K562 (cell line): ENCODE measurements around the gene GAB2. TPM values are rescaled to one million over a fixed set of nuclear protein-coding genes. Genes with fewer than 3 reads are reported as not detected.

ENCODE experiments used
- BCL6 ChIP-seq: fragments of 250-450 bp; sonication (Bioruptor Pico); IDR thresholded peaks from 2 replicates; pipeline ENCODE4 v1.4.0; 2020
- EP400 ChIP-seq: fragments of 450-650 bp; IDR thresholded peaks from 2 replicates; pipeline ENCODE4 v1.6.1; 2017; ENCODE audit warnings: antibody characterized with exemption, mild to moderate bottlenecking, moderate library complexity
- FOS ChIP-seq: IDR thresholded peaks from 3 replicates; pipeline ENCODE4 v1.6.1; 2011; ENCODE audit not compliant: insufficient read length; ENCODE audit errors: extremely low read depth
- FOXM1 ChIP-seq, 2 experiments: fragments of 450-650 bp in 1 of 2; sonication (generic) in 1 of 2; formaldehyde crosslinking in 1 of 2; IDR thresholded peaks; 2 replicates each; pipeline versions ENCODE4 v1.6.1 to v1.9.0; 2017 to 2022; ENCODE audit warnings: low read depth in 2 of 2, mild to moderate bottlenecking in 2 of 2, missing genetic modification reagents in 1 of 2, moderate library complexity in 1 of 2
- HCFC1 ChIP-seq: IDR thresholded peaks from 2 replicates; pipeline ENCODE4 v1.6.1; 2012; ENCODE audit warnings: low read depth, low read length, improper control_type of control experiment
- NBN ChIP-seq: fragments of 450-650 bp; IDR thresholded peaks from 2 replicates; pipeline ENCODE4 v1.6.1; 2016; ENCODE audit warnings: low read depth, mild to moderate bottlenecking
- RUNX1 ChIP-seq: sonication (generic); IDR thresholded peaks from 2 replicates; pipeline ENCODE4 v1.6.1; 2016; ENCODE audit warnings: antibody characterized with exemption, low read depth
- SMAD1 ChIP-seq: fragments of 150-350 bp; IDR thresholded peaks from 2 replicates; pipeline ENCODE4 v1.6.1; 2014; ENCODE audit warnings: low read length, low read depth; ENCODE audit not compliant: partially characterized antibody
- SMARCA4 ChIP-seq: fragments of 450-650 bp; IDR thresholded peaks from 2 replicates; pipeline ENCODE4 v1.6.1; 2016
- TAF9B ChIP-seq: fragments of 450-650 bp; IDR thresholded peaks from 2 replicates; pipeline ENCODE4 v1.6.1; 2018; ENCODE audit warnings: mild to moderate bottlenecking; ENCODE audit not compliant: partially characterized antibody
- ZNF197 ChIP-seq: fragments of 200-800 bp; sonication (Bioruptor generic); IDR thresholded peaks from 2 replicates; pipeline ENCODE4 v1.6.1; 2016; ENCODE audit warnings: low read depth, missing genetic modification characterization, missing compliant biosample characterization
- ZNF347 ChIP-seq: fragments of 450-650 bp; formaldehyde crosslinking; IDR thresholded peaks from 2 replicates; pipeline ENCODE4 v1.4.0; 2020; ENCODE audit warnings: low read depth, mild to moderate bottlenecking, moderate library complexity
- ZNF696 ChIP-seq: fragments of 250-450 bp; sonication (Bioruptor Pico); conservative IDR thresholded peaks from 2 replicates; pipeline ENCODE4 v1.4.0; 2020; ENCODE audit warnings: mild to moderate bottlenecking, moderate library complexity
- ZNF707 ChIP-seq: fragments of 250-450 bp; sonication (Bioruptor Pico); conservative IDR thresholded peaks from 2 replicates; pipeline ENCODE4 v1.8.0; 2022; ENCODE audit warnings: inconsistent platforms, mild to moderate bottlenecking, moderate library complexity
- polyA plus RNA-seq, 8 experiments: library from polyadenylated mRNA; depleted of rRNA in 4 of 8; stranded (reverse) in 5 of 8; unstranded in 3 of 8; fragments of >200 nt; fragmentation: Nextera tagmentation in 2 of 8; fragmentation: Illumina TruSeq in 1 of 8; extraction: Ambion mirVana in 2 of 8; extraction: Trizol in 1 of 8; gene quantifications; 2 replicates each; pipeline versions ENCODE4 v1.2.1 to v1.2.3, GENCODE V29; 2011 to 2014; ENCODE audit warnings: inconsistent platforms in 1 of 8, missing spikeins in 1 of 8
- total RNA-seq, 7 experiments: library from RNA; depleted of rRNA in 6 of 7; stranded (reverse); fragments of >200 nt in 6 of 7; fragmentation: Illumina TruSeq in 2 of 7; extraction: Trizol in 2 of 7; gene quantifications; 2 replicates each; pipeline versions ENCODE4 v1.2.1 to v1.2.3, GENCODE V29; 2011 to 2021; ENCODE audit warnings: low replicate concordance in 1 of 7
- TF ChIP-seq, protein P1 (sequence below): fragments of 250-450 bp; sonication (Bioruptor Pico); IDR thresholded peaks from 2 replicates; pipeline ENCODE4 v1.4.0; 2020; ENCODE audit warnings: borderline replicate concordance
- TF ChIP-seq, protein P2 (sequence below): fragments of 450-650 bp; formaldehyde crosslinking; IDR thresholded peaks from 2 replicates; pipeline ENCODE4 v1.4.0; 2022; ENCODE audit warnings: missing genetic modification characterization
- TF ChIP-seq, protein P3 (sequence below): fragments of 250-450 bp; sonication (Bioruptor Pico); IDR thresholded peaks from 2 replicates; pipeline ENCODE4 v1.5.0; 2022; ENCODE audit warnings: mild to moderate bottlenecking
- TF ChIP-seq, protein P4 (sequence below): fragments of 250-450 bp; sonication (Bioruptor Pico); IDR thresholded peaks from 2 replicates; pipeline ENCODE4 v1.5.1; 2021; ENCODE audit warnings: mild to moderate bottlenecking
- TF ChIP-seq, protein P5 (sequence below): conservative IDR thresholded peaks from 2 replicates; pipeline ENCODE4 v1.6.1; 2011; ENCODE audit warnings: low read depth, mild to moderate bottlenecking, low read length; ENCODE audit not compliant: control insufficient read depth

The GAB2 gene
- total and polyA plus RNA-seq, 9 of the 15 experiments (the other 6 are each of a cell fraction or from before 2014, with no cell fraction given): 2.3 to 35.2 (median 16.1) TPM

DNA sequence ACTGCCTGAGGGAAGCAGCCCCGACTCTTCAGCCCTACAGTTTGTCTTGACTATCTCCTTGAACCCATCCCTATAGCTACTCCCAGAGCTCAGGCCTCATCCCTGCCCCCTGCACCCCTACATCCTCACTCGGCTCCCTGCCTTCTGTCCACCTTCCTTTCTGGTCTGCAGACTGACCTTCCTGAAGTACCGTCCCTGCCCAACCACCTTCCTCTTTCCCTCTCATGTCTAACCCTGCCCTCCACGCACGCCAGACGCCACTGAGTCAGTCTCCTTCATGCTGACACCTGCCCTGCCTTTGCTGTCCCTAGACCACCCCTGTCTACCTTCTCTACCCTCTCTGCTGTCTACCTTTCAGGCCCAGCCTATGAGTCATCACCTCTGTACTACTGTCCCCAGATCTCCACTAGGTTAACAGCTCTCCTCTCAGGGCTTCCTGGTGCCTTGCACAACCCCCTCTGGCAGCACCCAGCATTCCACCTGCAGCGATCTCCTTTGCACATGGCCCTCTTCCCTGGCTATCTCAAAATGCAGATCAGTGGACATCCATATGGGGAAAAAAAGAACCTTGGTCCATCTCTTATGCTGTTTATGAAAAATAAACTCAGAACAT lies 238.1 kb downstream of the GAB2 start (continued):
- TF ChIP-seq, protein P1, sequence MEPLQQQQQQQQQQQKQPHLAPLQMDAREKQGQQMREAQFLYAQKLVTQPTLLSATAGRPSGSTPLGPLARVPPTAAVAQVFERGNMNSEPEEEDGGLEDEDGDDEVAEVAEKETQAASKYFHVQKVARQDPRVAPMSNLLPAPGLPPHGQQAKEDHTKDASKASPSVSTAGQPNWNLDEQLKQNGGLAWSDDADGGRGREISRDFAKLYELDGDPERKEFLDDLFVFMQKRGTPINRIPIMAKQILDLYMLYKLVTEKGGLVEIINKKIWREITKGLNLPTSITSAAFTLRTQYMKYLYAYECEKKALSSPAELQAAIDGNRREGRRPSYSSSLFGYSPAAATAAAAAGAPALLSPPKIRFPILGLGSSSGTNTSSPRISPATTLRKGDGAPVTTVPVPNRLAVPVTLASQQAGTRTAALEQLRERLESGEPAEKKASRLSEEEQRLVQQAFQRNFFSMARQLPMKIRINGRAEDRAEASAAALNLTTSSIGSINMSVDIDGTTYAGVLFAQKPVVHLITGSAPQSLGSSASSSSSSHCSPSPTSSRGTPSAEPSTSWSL (CRISPR knock-in tag): no peak
- TF ChIP-seq FOS: no peak
- no peak for TF ChIP-seq ZNF197 (CRISPR knock-in tag)
- TF ChIP-seq FOXM1 (IDR thresholded peaks at IDR 0.05; ENCODE audit: low read depth): no peak
- TF ChIP-seq FOXM1 (CRISPR knock-in tag; IDR thresholded peaks at IDR 0.05; ENCODE audit: low read depth): no peak
- no peak for TF ChIP-seq HCFC1
- no peak for TF ChIP-seq ZNF707 (CRISPR knock-in tag)
- TF ChIP-seq BCL6: no peak
- 0 out of 2 replicates have a peak, but pooled peaks have one; percentile 27 for TF ChIP-seq SMARCA4
- TF ChIP-seq, protein P2, sequence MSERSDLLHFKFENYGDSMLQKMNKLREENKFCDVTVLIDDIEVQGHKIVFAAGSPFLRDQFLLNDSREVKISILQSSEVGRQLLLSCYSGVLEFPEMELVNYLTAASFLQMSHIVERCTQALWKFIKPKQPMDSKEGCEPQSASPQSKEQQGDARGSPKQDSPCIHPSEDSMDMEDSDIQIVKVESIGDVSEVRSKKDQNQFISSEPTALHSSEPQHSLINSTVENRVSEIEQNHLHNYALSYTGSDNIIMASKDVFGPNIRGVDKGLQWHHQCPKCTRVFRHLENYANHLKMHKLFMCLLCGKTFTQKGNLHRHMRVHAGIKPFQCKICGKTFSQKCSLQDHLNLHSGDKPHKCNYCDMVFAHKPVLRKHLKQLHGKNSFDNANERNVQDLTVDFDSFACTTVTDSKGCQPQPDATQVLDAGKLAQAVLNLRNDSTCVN (CRISPR knock-in tag): 0 out of 2 replicates have a peak, but pooled peaks have one; percentile 17
- TF ChIP-seq, protein P3, sequence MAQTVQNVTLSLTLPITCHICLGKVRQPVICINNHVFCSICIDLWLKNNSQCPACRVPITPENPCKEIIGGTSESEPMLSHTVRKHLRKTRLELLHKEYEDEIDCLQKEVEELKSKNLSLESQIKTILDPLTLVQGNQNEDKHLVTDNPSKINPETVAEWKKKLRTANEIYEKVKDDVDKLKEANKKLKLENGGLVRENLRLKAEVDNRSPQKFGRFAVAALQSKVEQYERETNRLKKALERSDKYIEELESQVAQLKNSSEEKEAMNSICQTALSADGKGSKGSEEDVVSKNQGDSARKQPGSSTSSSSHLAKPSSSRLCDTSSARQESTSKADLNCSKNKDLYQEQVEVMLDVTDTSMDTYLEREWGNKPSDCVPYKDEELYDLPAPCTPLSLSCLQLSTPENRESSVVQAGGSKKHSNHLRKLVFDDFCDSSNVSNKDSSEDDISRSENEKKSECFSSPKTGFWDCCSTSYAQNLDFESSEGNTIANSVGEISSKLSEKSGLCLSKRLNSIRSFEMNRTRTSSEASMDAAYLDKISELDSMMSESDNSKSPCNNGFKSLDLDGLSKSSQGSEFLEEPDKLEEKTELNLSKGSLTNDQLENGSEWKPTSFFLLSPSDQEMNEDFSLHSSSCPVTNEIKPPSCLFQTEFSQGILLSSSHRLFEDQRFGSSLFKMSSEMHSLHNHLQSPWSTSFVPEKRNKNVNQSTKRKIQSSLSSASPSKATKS (CRISPR knock-in tag): no peak
- no peak for TF ChIP-seq ZNF347 (CRISPR knock-in tag)
- TF ChIP-seq ZNF696 (CRISPR knock-in tag): no peak
- no peak for TF ChIP-seq TAF9B
- TF ChIP-seq SMAD1: no peak
- no peak for TF ChIP-seq NBN
- no peak for TF ChIP-seq EP400
- no peak for TF ChIP-seq RUNX1
- TF ChIP-seq, protein P4, sequence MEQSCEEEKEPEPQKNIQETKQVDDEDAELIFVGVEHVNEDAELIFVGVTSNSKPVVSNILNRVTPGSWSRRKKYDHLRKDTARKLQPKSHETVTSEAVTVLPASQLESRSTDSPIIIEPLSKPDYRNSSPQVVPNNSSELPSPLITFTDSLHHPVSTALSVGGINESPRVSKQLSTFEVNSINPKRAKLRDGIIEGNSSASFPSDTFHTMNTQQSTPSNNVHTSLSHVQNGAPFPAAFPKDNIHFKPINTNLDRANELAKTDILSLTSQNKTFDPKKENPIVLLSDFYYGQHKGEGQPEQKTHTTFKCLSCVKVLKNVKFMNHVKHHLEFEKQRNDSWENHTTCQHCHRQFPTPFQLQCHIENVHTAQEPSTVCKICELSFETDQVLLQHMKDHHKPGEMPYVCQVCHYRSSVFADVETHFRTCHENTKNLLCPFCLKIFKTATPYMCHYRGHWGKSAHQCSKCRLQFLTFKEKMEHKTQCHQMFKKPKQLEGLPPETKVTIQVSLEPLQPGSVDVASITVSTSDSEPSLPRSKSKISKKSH (CRISPR knock-in tag): no peak
- TF ChIP-seq, protein P5, sequence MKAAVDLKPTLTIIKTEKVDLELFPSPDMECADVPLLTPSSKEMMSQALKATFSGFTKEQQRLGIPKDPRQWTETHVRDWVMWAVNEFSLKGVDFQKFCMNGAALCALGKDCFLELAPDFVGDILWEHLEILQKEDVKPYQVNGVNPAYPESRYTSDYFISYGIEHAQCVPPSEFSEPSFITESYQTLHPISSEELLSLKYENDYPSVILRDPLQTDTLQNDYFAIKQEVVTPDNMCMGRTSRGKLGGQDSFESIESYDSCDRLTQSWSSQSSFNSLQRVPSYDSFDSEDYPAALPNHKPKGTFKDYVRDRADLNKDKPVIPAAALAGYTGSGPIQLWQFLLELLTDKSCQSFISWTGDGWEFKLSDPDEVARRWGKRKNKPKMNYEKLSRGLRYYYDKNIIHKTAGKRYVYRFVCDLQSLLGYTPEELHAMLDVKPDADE: no peak
